SK-N-MC (cell line): ENCODE data around the gene HES4.

Source experiments
- EZH2 ChIP-seq: fragments of 200-600 bp; sonication (generic); IDR thresholded peaks from one replicate; pipeline ENCODE4 v1.6.1; 2017; ENCODE audit warnings: antibody characterized with exemption
- FOXP2 ChIP-seq: optimal IDR thresholded peaks from 2 replicates; pipeline ENCODE3; 2011; ENCODE audit warnings: mild to moderate bottlenecking, moderate library complexity; ENCODE audit not compliant: insufficient read depth; ENCODE audit errors: extremely low read length, control extremely low read depth
- POLR2AphosphoS5 ChIP-seq: IDR thresholded peaks from 2 replicates; pipeline ENCODE4 v1.6.1; 2012; ENCODE audit warnings: mild to moderate bottlenecking, low read depth, low read length, borderline replicate concordance

GRCh38 chr1:998995-999724 is 737 bp downstream of the HES4 start:
- TF ChIP-seq POLR2AphosphoS5 (no peak), EZH2 (no peak), FOXP2 (no peak)
